Measurements from ENCODE around the gene HGFAC.
"Not testable (repeated sequence)": the region's sequence is repeated elsewhere in the genome, so short reads cannot be mapped to it uniquely, and the experiment has no call there.

DNA sequence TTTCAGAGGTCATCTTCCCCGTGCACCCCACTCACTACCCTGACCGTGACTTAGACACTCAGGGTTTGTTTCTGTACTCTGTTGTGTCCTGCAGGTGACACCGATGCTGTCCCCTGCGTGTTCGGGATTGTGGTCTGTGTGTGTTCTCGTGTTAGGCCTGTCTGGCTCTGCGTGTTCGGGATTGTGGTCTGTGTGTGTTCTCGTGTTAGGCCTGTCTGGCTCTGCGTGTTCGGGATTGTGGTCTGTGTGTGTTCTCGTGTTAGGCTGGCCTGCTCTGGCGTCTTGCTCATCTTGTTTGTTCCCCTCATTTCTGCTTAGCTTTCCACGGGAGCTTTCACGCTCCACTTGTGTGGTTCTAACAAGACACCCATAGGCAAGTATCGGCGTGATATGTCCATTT is 30.6 kb upstream of the HGFAC start:
- TF ChIP-seq, protein P1, sequence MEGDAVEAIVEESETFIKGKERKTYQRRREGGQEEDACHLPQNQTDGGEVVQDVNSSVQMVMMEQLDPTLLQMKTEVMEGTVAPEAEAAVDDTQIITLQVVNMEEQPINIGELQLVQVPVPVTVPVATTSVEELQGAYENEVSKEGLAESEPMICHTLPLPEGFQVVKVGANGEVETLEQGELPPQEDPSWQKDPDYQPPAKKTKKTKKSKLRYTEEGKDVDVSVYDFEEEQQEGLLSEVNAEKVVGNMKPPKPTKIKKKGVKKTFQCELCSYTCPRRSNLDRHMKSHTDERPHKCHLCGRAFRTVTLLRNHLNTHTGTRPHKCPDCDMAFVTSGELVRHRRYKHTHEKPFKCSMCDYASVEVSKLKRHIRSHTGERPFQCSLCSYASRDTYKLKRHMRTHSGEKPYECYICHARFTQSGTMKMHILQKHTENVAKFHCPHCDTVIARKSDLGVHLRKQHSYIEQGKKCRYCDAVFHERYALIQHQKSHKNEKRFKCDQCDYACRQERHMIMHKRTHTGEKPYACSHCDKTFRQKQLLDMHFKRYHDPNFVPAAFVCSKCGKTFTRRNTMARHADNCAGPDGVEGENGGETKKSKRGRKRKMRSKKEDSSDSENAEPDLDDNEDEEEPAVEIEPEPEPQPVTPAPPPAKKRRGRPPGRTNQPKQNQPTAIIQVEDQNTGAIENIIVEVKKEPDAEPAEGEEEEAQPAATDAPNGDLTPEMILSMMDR (IDR thresholded peaks at IDR 0.05; ENCODE audit: low read depth, low read length), result not testable (repeated sequence)
- TF ChIP-seq EZH2phosphoT487 (IDR thresholded peaks at IDR 0.05; ENCODE audit: low read depth), result not testable (repeated sequence)
